A549 (cell line): ENCODE results near the gene MME.

Experiments
- CBX2 ChIP-seq: fragments of 200-600 bp; sonication (generic); IDR thresholded peaks from 2 replicates; pipeline ENCODE4 v1.6.1; 2016; ENCODE audit warnings: low read depth, mild to moderate bottlenecking, borderline replicate concordance
- CEBPB ChIP-seq, 2 experiments: fragments of >200 bp in 1 of 2; sonication (Bioruptor Twin) in 1 of 2; formaldehyde crosslinking in 1 of 2; IDR thresholded peaks; 2 replicates each; pipeline ENCODE4 v1.6.1; 2012 to 2016
- ESRRA ChIP-seq: fragments of 150-350 bp; IDR thresholded peaks from 2 replicates; pipeline ENCODE4 v1.6.1; 2014; ENCODE audit warnings: mild to moderate bottlenecking, low read length, borderline replicate concordance
- JUNB ChIP-seq: fragments of >200 bp; sonication (Bioruptor Twin); formaldehyde crosslinking; IDR thresholded peaks from 2 replicates; pipeline ENCODE4 v1.6.1; 2016
- POLR2A ChIP-seq: IDR thresholded peaks from 2 replicates; pipeline ENCODE4 v1.6.1; 2012; ENCODE audit warnings: mild to moderate bottlenecking, low read length
- RAD21 ChIP-seq, 2 experiments: fragments of >200 bp in 1 of 2; sonication (Bioruptor Twin) in 1 of 2; formaldehyde crosslinking in 1 of 2; IDR thresholded peaks in 1 of 2; conservative IDR thresholded peaks in 1 of 2; 2 replicates in 1 of 2; 3 replicates in 1 of 2; pipeline ENCODE4 v1.6.1; 2012 to 2018; ENCODE audit warnings: inconsistent platforms in 1 of 2
- TF ChIP-seq, protein P1 (sequence below): fragments of >200 bp; sonication (Bioruptor Twin); formaldehyde crosslinking; IDR thresholded peaks from 3 replicates; pipeline ENCODE4 v1.5.1; 2016
- TF ChIP-seq, protein P2 (sequence below): fragments of 250-450 bp; sonication (Bioruptor Pico); IDR thresholded peaks from 2 replicates; pipeline ENCODE4 v1.5.0; 2020; ENCODE audit warnings: low read depth, mild to moderate bottlenecking, moderate library complexity

DNA sequence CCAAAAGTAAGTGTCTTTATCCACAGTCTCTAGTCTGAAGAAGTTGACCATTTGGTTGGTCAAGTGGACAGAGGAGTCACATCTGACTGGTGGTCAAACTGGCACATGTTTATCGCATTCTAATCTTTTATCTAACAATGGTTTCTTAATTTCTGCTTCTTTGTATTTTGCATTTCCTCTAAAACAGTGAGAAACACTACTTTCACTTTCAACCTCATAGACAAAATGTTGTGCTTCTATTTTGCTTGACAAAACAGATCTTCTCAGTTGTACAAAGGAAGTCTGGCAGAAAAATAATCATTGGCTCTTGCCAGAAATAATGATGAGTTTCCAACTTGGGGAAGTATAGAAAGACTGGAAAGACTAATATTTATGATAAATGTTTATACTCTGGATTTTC, 103.9 kb downstream of the MME start:
- TF ChIP-seq, protein P1, sequence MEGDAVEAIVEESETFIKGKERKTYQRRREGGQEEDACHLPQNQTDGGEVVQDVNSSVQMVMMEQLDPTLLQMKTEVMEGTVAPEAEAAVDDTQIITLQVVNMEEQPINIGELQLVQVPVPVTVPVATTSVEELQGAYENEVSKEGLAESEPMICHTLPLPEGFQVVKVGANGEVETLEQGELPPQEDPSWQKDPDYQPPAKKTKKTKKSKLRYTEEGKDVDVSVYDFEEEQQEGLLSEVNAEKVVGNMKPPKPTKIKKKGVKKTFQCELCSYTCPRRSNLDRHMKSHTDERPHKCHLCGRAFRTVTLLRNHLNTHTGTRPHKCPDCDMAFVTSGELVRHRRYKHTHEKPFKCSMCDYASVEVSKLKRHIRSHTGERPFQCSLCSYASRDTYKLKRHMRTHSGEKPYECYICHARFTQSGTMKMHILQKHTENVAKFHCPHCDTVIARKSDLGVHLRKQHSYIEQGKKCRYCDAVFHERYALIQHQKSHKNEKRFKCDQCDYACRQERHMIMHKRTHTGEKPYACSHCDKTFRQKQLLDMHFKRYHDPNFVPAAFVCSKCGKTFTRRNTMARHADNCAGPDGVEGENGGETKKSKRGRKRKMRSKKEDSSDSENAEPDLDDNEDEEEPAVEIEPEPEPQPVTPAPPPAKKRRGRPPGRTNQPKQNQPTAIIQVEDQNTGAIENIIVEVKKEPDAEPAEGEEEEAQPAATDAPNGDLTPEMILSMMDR: no peak
- TF ChIP-seq JUNB: no peak
- TF ChIP-seq, protein P2, sequence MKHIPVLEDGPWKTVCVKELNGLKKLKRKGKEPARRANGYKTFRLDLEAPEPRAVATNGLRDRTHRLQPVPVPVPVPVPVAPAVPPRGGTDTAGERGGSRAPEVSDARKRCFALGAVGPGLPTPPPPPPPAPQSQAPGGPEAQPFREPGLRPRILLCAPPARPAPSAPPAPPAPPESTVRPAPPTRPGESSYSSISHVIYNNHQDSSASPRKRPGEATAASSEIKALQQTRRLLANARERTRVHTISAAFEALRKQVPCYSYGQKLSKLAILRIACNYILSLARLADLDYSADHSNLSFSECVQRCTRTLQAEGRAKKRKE (CRISPR knock-in tag): no peak
- TF ChIP-seq CBX2: no peak
- TF ChIP-seq RAD21 (conservative IDR thresholded peaks at IDR 0.05 in 1 of 2, IDR thresholded peaks at IDR 0.05 in 1 of 2): no peak
- TF ChIP-seq ESRRA: no peak
- TF ChIP-seq POLR2A: no peak
- no peak for TF ChIP-seq CEBPB (IDR thresholded peaks at IDR 0.05)
